Peyer's patch (tissue), 4 donors: Measurements from ENCODE around the gene POMGNT2.

Source experiments
- CTCF ChIP-seq, 6 experiments: fragments of 450-650 bp in 4 of 6; fragments of 200-600 bp in 2 of 6; sonication (generic) in 1 of 6; IDR thresholded peaks; one replicate each; pipeline ENCODE4 v1.5.1; 2017 to 2019; ENCODE audit warnings: antibody characterized with exemption in 6 of 6, mild to moderate bottlenecking in 3 of 6, moderate library complexity in 1 of 6
- POLR2A ChIP-seq, 2 donors: fragments of 450-650 bp; IDR thresholded peaks; one replicate each; pipeline ENCODE4 v1.5.1; 2017; ENCODE audit warnings: antibody characterized with exemption in 2 of 2, mild to moderate bottlenecking in 2 of 2, moderate library complexity in 2 of 2

GRCh38 chr3:43075904-43076661 lies 29.8 kb downstream of the POMGNT2 start:
- no peak for TF ChIP-seq CTCF (IDR thresholded peaks at IDR 0.05)
- no peak for TF ChIP-seq POLR2A (IDR thresholded peaks at IDR 0.05)
